GM23248 (cell line): ENCODE measurements around the gene TNS3. TPM values are rescaled to one million over a fixed set of nuclear protein-coding genes. Genes with fewer than 3 reads are reported as not detected.

Experiments used
- DNase-seq: peaks from one replicate; pipeline ENCODE4 v3.0.0-alpha.2; 2015
- H2AFZ ChIP-seq: fragments of 200-600 bp; sonication (generic); 2 replicates; pipeline ENCODE4 v1.6.1; 2016; ENCODE audit warnings: antibody characterized with exemption
- H3F3A ChIP-seq: fragments of 200-600 bp; sonication (generic); 2 replicates; pipeline ENCODE4 v1.6.1; 2016; ENCODE audit warnings: mild to moderate bottlenecking, antibody characterized with exemption, mixed run types; ENCODE audit not compliant: insufficient read depth
- H3K27ac ChIP-seq: fragments of 200-600 bp; sonication (generic); 2 replicates; pipeline ENCODE4 v1.5.1; 2016; ENCODE audit warnings: mild to moderate bottlenecking
- H3K27me3 ChIP-seq: fragments of 200-600 bp; sonication (generic); replicated peaks from 2 replicates; pipeline ENCODE4 v1.6.1; 2016; ENCODE audit warnings: mild to moderate bottlenecking; ENCODE audit not compliant: insufficient read depth
- H3K36me3 ChIP-seq: fragments of 200-600 bp; sonication (generic); 2 replicates; pipeline ENCODE4 v1.6.1; 2016; ENCODE audit warnings: low read depth, mild to moderate bottlenecking
- H3K4me1 ChIP-seq: fragments of 200-600 bp; sonication (generic); 2 replicates; pipeline ENCODE4 v1.6.1; 2016; ENCODE audit warnings: mild to moderate bottlenecking; ENCODE audit not compliant: insufficient read depth
- H3K4me2 ChIP-seq: fragments of 200-600 bp; sonication (generic); one replicate; pipeline ENCODE4 v1.6.1; 2016; ENCODE audit warnings: mild to moderate bottlenecking; ENCODE audit not compliant: unreplicated experiment
- H3K4me3 ChIP-seq: fragments of 200-600 bp; sonication (generic); 2 replicates; pipeline ENCODE4 v1.5.1; 2016; ENCODE audit warnings: mild to moderate bottlenecking
- H3K79me2 ChIP-seq: fragments of 200-600 bp; sonication (generic); 2 replicates; pipeline ENCODE4 v1.6.1; 2016; ENCODE audit warnings: mild to moderate bottlenecking; ENCODE audit not compliant: insufficient read depth
- H3K9ac ChIP-seq: fragments of 200-600 bp; sonication (generic); 2 replicates; pipeline ENCODE4 v1.6.1; 2016; ENCODE audit warnings: mild to moderate bottlenecking
- H3K9me2 ChIP-seq: fragments of 200-600 bp; sonication (generic); 2 replicates; pipeline ENCODE4 v1.6.1; 2016; ENCODE audit warnings: mixed run types, mild to moderate bottlenecking, moderate library complexity; ENCODE audit not compliant: insufficient read depth
- H3K9me3 ChIP-seq: fragments of 200-600 bp; sonication (generic); one replicate; pipeline ENCODE4 v1.6.1; 2017; ENCODE audit warnings: low read depth
- H4K20me1 ChIP-seq: fragments of 200-600 bp; sonication (generic); 2 replicates; pipeline ENCODE4 v1.6.0; 2016; ENCODE audit not compliant: insufficient read depth
- EZH2 ChIP-seq: fragments of 200-600 bp; sonication (generic); IDR thresholded peaks from 2 replicates; pipeline ENCODE4 v1.6.1; 2018; ENCODE audit warnings: antibody characterized with exemption, mild to moderate bottlenecking; ENCODE audit not compliant: insufficient read depth, poor library complexity, severe bottlenecking
- EZH2phosphoT487 ChIP-seq: fragments of 200-600 bp; sonication (generic); IDR thresholded peaks from 2 replicates; pipeline ENCODE4 v1.6.1; 2018; ENCODE audit warnings: antibody characterized with exemption, moderate library complexity, mild to moderate bottlenecking, low read depth; ENCODE audit not compliant: insufficient read depth
- WGBS, 2 experiments: methylation state at CpG; one replicate each; pipeline ENCODE4 v1.1.6; 2015 to 2017; ENCODE audit warnings: low lambda C conversion rate in 2 of 2, low coverage in 1 of 2; ENCODE audit errors: missing lambda C conversion rate in 2 of 2; 5-methylcytosine and 5-hydroxymethylcytosine counted together
- in situ Hi-C: fragments of 300-500 bp; cut with MboI; formaldehyde crosslinking; loops from 2 replicates; pipeline ENCODE4 v1.15.0; 2020
- polyA plus RNA-seq: library from polyadenylated mRNA; unstranded; fragments of >200 nt; fragmentation: Nextera tagmentation; extraction: Ambion mirVana; gene quantifications from 2 replicates; pipeline ENCODE4 v1.2.1, GENCODE V29; 2016
- total RNA-seq: library from RNA; depleted of rRNA; stranded (reverse); fragments of >200 nt; shearing (Covaris generic); gene quantifications from 2 replicates; pipeline ENCODE4 v1.2.3, GENCODE V29; 2014

TNS3 gene
- total and polyA plus RNA-seq, 2 experiments from 2014 or later = 18.6 to 47.0 TPM

DNA sequence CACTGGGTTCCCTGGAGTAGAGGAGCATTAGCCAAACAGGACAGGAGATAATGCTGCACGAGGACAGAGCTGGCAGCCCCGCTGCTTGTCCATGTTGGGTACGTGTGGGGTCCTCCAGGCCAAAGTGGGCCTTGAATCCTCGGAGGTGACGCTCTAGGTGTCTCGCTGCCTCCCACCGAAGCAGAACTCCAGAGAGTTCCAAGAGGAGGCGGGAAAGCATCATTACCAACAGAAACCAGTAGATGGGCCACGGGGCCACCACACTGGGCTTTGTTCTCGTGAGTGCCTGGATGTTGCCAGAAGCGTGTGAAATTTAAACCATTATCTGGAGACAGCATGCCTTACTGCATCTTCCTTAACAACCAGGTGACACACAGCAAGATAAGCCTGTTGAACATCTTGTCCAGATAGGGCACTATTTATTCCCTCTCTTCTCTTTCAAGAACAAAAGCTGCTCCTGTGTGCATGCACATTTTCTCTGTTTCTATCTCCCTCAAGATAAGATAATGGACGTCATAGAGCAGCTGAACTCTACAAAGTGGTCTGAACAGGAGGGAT is 56.8 kb downstream of the TNS3 start:
- 94% methylated on average over 12 of the region's 12 CpGs for WGBS, 2 experiments
- in situ Hi-C loops = no loop called here
- H3K36me3 ChIP-seq = peaks cover 11% of the 10 kb centered on the region; the same call in 1 of the 2 replicates

DNA sequence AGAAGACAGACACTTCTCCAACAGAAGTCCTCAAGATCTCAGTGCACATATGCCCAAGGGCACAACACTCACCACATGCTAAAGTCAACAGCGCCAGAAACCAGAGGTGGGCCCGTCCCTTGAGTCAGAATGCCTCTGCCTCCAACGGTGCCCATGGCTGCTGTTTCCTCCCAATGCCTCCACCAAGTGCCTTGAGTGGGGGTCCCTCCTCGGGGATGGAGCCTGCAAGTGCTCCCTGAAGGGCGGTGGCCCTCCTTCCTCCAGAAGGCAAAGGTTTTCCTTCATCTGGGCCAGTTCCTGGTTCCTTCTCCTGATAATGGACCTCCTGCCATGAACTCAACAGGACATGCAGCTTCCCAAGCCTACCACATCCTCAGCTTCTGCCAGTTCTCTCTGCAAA is 58.5 kb downstream of the TNS3 start:
- peaks cover 6% of the 10 kb centered on the region; the same call in 1 of the 2 replicates for H3K79me2 ChIP-seq
- H3K9ac ChIP-seq = no peak overlapping the region
- no peaks in the 10 kb centered on the region for H3K27me3 ChIP-seq
- no peak overlapping the region for H3K4me2 ChIP-seq
- H2AFZ ChIP-seq = no peak overlapping the region
- no peaks in the 10 kb centered on the region for H4K20me1 ChIP-seq
- peaks cover 26% of the 10 kb centered on the region for H3K4me1 ChIP-seq
- H3K36me3 ChIP-seq = no peaks in the 10 kb centered on the region
- in situ Hi-C loops = no loop called here
- TF ChIP-seq EZH2phosphoT487 (no peak), EZH2 (no peak)
- H3F3A ChIP-seq = peaks cover 19% of the 10 kb centered on the region
- no peaks in the 10 kb centered on the region for H3K9me2 ChIP-seq
- no peaks in the 10 kb centered on the region for H3K9me3 ChIP-seq
- H3K27ac ChIP-seq = no peak overlapping the region
- H3K4me3 ChIP-seq = no peak overlapping the region
- WGBS, 2 experiments = 88 to 93% methylated on average over 5 of the region's 5 CpGs
- no peak for DNase-seq

More for the DNA sequence above, 56.8 kb downstream of the TNS3 start:
- Histone ChIP-seq H2AFZ (no peak overlapping the region), H3K9me2 (no peaks in the 10 kb centered on the region), H3K9ac (no peak overlapping the region), H3K4me1 (peaks cover 11% of the 10 kb centered on the region), H3K9me3 (no peaks in the 10 kb centered on the region), H3K79me2 (peaks cover 23% of the 10 kb centered on the region), H3K4me2 (no peak overlapping the region), H3K27me3 (no peaks in the 10 kb centered on the region), H3K27ac (no peak overlapping the region), H3F3A (peaks cover 8% of the 10 kb centered on the region; the same call in 1 of the 2 replicates), H4K20me1 (no peaks in the 10 kb centered on the region), H3K4me3 (no peak overlapping the region)
- TF ChIP-seq EZH2 (no peak), EZH2phosphoT487 (no peak)
- no peak for DNase-seq

DNA sequence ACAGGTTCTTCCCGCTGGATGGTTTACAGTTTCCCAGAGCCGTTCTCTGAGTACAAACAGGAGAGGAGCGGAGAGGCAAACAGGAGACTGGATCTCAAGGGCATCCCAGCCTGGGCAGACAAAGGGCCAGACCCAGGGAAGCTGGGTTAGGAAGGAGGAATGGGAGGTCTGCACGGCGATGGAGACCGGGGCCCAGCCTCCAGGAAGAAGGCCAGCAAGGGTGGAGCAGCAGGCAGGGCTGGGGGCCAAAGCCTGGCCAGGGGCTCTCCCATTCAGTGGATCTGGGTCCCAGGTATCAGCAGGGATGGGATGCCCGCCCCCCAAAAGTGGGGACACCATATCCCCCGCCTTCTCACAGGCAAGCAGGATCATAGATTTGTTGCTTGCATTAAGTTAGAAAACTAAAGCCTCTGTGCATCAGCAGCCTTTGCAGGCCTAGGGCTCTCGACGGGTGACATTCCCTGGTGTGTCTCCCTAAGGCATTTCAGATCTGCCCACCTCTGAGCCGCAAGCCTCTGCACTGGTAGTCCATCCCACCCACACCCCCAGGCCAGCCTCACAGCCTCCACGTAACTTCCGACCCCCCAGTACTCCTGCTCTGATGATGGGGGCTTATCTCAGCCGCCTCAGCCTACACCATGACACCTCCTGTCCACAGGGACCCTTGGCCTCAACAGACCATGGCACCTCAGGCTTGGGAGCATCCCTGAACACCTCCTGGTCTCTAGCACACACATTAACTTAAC is 59.9 kb downstream of the TNS3 start:
- Histone ChIP-seq H3K4me3 (no peak overlapping the region), H3K27ac (no peak overlapping the region), H3K9ac (no peak overlapping the region), H3K4me1 (peaks cover 31% of the 10 kb centered on the region), H3K9me2 (no peaks in the 10 kb centered on the region), H3F3A (peaks cover 31% of the 10 kb centered on the region), H3K4me2 (no peak overlapping the region), H3K36me3 (no peaks in the 10 kb centered on the region), H3K79me2 (peaks cover 11% of the 10 kb centered on the region), H3K27me3 (no peaks in the 10 kb centered on the region), H4K20me1 (no peaks in the 10 kb centered on the region), H3K9me3 (no peaks in the 10 kb centered on the region), H2AFZ (no peak overlapping the region)
- in situ Hi-C loops = no loop called here
- 90 to 91% methylated on average over 12 to 14 of the region's 14 CpGs for WGBS, 2 experiments
- no peak for DNase-seq
- TF ChIP-seq EZH2 (no peak), EZH2phosphoT487 (no peak)

DNA sequence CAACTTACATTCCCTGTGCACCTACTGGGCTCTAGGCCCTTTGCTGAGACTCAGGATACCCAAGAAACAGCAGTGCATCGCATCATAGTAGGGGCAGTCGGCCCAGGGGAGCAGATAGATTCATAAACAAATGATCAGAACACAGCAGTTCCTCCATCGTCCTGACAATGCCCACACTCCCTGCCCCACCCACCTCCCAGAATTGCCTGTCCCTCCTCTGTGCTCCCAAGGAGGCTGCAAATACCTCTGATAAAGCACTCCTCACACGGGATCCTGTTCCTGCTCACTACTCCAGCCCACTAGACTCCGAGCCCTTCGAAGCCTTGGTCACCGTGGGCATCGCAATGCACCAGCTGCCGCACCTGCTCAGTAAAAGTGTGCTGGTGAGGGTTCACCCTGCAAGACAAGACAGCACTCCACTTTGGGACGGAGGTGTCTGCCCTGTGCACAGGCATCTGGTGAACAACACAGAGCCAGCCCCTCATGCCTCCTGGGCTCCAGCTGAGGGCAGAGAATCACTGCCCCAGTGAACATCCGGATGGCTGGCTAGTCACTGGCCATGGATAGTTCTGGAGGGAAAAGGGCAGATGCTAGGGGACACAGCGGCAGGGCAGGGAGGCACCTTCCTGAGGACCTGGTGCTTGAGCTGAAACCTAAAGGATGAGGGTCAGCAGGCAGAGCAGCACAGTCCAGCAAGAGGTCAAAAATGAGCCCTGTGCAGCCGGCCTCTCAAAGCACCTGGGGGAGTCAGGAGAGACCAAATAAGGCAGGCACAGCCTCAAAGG is 60.7 kb downstream of the TNS3 start:
- 56 to 62% methylated on average over 13 of the region's 13 CpGs for WGBS, 2 experiments
- H3K79me2 ChIP-seq = peaks cover 17% of the 10 kb centered on the region
- H3F3A ChIP-seq = peaks cover 31% of the 10 kb centered on the region
- peak overlapping the region; percentile 46 for H3K4me2 ChIP-seq
- H3K4me3 ChIP-seq = no peak overlapping the region
- in situ Hi-C loops = no loop called here
- TF ChIP-seq EZH2 (no peak), EZH2phosphoT487 (no peak)
- H3K9ac ChIP-seq = peak overlapping the region; percentile 63
- no peaks in the 10 kb centered on the region for H3K9me2 ChIP-seq
- no peak overlapping the region for H2AFZ ChIP-seq
- H3K9me3 ChIP-seq = no peaks in the 10 kb centered on the region
- no peaks in the 10 kb centered on the region for H3K27me3 ChIP-seq
- no peak for DNase-seq
- no peaks in the 10 kb centered on the region for H4K20me1 ChIP-seq
- peaks cover 31% of the 10 kb centered on the region for H3K4me1 ChIP-seq
- H3K36me3 ChIP-seq = no peaks in the 10 kb centered on the region
- H3K27ac ChIP-seq = peak overlapping the region; percentile 83
